ENCODE results near the gene SYNPO.

The SYNPO gene

GRCh38 chr5:150675069-150675468 lies 34.6 kb downstream of the SYNPO start:
- Histone ChIP-seq H3K4me1 (ENCODE audit: control insufficient read depth in 1 of 2, insufficient read depth in 2 of 2, low read length in 2 of 2) (peaks cover 16 to 31% of the 10 kb centered on the region in 2 experiments), H4K12ac (ENCODE audit: low read depth, low read length) (no peak overlapping the region), H2AK5ac (ENCODE audit: low read length) (no peak overlapping the region), H3K9me3 (ENCODE audit: insufficient read depth, low read depth, low read length) (no peaks in the 10 kb centered on the region), H3K18ac (ENCODE audit: low read length) (no peak overlapping the region), H2BK12ac (ENCODE audit: low read length) (no peak overlapping the region), H3K23ac (ENCODE audit: low read length) (no peak overlapping the region), H4K8ac (ENCODE audit: low read depth, low read length) (no peak overlapping the region), H3K4me2 (ENCODE audit: low read length) (no peak overlapping the region), H2BK5ac (ENCODE audit: low read depth, low read length, poor library complexity) (no peak overlapping the region), H3K79me1 (ENCODE audit: low read length) (peaks cover 24% of the 10 kb centered on the region), H3K27ac (ENCODE audit: low read depth, low read length) (no peak overlapping the region), H2AFZ (ENCODE audit: insufficient read depth, low read length, poor library complexity) (no peak overlapping the region), H3K36me3 (ENCODE audit: control insufficient read depth in 1 of 2, insufficient read depth in 2 of 2, low read length in 2 of 2) (peaks cover 7 to 13% of the 10 kb centered on the region in 2 experiments), H2BK120ac (ENCODE audit: insufficient read depth, low read length, poor library complexity) (no peak overlapping the region), H4K91ac (ENCODE audit: low read depth, low read length) (no peak overlapping the region), H3K4me3 (ENCODE audit: low read depth, low read length) (no peak overlapping the region), H3K14ac (ENCODE audit: low read length) (no peak overlapping the region), H3K9ac (ENCODE audit: low read length) (no peak overlapping the region), H3K4ac (ENCODE audit: low read depth, low read length) (no peak overlapping the region), H3K79me2 (ENCODE audit: control insufficient read depth, insufficient read depth, low read length, poor library complexity) (peaks cover 11% of the 10 kb centered on the region), H3K27me3 (ENCODE audit: insufficient read depth, low read length) (no peaks in the 10 kb centered on the region)
- no peak for DNase-seq
- WGBS (ENCODE audit: extremely low coverage, insufficient coverage, insufficient read length) = no CpG with 5 or more reads among the region's 6 CpGs

- H4K12ac ChIP-seq (ENCODE audit: low read depth, low read length) = no peak overlapping the region
- no peak overlapping the region for H2BK12ac ChIP-seq (ENCODE audit: low read length)
- H3K27me3 ChIP-seq (ENCODE audit: insufficient read depth, low read length) = no peaks in the 10 kb centered on the region
- H3K4me3 ChIP-seq (ENCODE audit: low read depth, low read length) = no peak overlapping the region
- H3K9me3 ChIP-seq (ENCODE audit: insufficient read depth, low read depth, low read length) = no peaks in the 10 kb centered on the region
- H3K23ac ChIP-seq (ENCODE audit: low read length) = no peak overlapping the region
- no peak overlapping the region for H3K18ac ChIP-seq (ENCODE audit: low read length)
- H3K79me2 ChIP-seq (ENCODE audit: control insufficient read depth, insufficient read depth, low read length, poor library complexity) = peaks cover 11% of the 10 kb centered on the region
- no peak overlapping the region for H4K8ac ChIP-seq (ENCODE audit: low read depth, low read length)
- no peak overlapping the region for H3K9ac ChIP-seq (ENCODE audit: low read length)
- no peak overlapping the region for H3K27ac ChIP-seq (ENCODE audit: low read depth, low read length)
- H3K79me1 ChIP-seq (ENCODE audit: low read length) = peaks cover 22% of the 10 kb centered on the region
- no peak overlapping the region for H4K91ac ChIP-seq (ENCODE audit: low read depth, low read length)
- no peak overlapping the region for H2BK120ac ChIP-seq (ENCODE audit: insufficient read depth, low read length, poor library complexity)
- WGBS (ENCODE audit: extremely low coverage, insufficient coverage, insufficient read length) = no CpG with 5 or more reads among the region's 9 CpGs
- no peak overlapping the region for H3K4me2 ChIP-seq (ENCODE audit: low read length)
- peaks cover 13 to 20% of the 10 kb centered on the region in 2 experiments for H3K4me1 ChIP-seq (ENCODE audit: control insufficient read depth in 1 of 2, insufficient read depth in 2 of 2, low read length in 2 of 2)
- H2BK5ac ChIP-seq (ENCODE audit: low read depth, low read length, poor library complexity) = no peak overlapping the region
- DNase-seq = no peak
- H3K36me3 ChIP-seq (ENCODE audit: control insufficient read depth in 1 of 2, insufficient read depth in 2 of 2, low read length in 2 of 2) = peaks cover 7 to 13% of the 10 kb centered on the region in 2 experiments
- no peak overlapping the region for H3K4ac ChIP-seq (ENCODE audit: low read depth, low read length)
- no peak overlapping the region for H3K14ac ChIP-seq (ENCODE audit: low read length)
- no peak overlapping the region for H2AK5ac ChIP-seq (ENCODE audit: low read length)
- no peak overlapping the region for H2AFZ ChIP-seq (ENCODE audit: insufficient read depth, low read length, poor library complexity)
Observed at GRCh38 chr5:150676578-150676977, 36.1 kb downstream of the SYNPO start.

- DNase-seq = no peak
- no CpG with 5 or more reads among the region's 1 CpG for WGBS (ENCODE audit: extremely low coverage, insufficient coverage, insufficient read length)
Observed at GRCh38 chr5:150689120-150689519, 48.7 kb downstream of the SYNPO start.

GRCh38 chr5:150690760-150691159 lies 50.3 kb downstream of the SYNPO start:
- WGBS (ENCODE audit: extremely low coverage, insufficient coverage, insufficient read length) = 100% methylated on average over 1 of the region's 6 CpGs
- H3K18ac ChIP-seq (ENCODE audit: low read length) = no peak overlapping the region
- H3K27me3 ChIP-seq (ENCODE audit: insufficient read depth, low read length) = no peaks in the 10 kb centered on the region
- no peak overlapping the region for H3K14ac ChIP-seq (ENCODE audit: low read length)
- H2BK120ac ChIP-seq (ENCODE audit: insufficient read depth, low read length, poor library complexity) = no peak overlapping the region
- H3K79me2 ChIP-seq (ENCODE audit: control insufficient read depth, insufficient read depth, low read length, poor library complexity) = no peaks in the 10 kb centered on the region
- peaks cover 19 to 42% of the 10 kb centered on the region in 2 experiments for H3K36me3 ChIP-seq (ENCODE audit: control insufficient read depth in 1 of 2, insufficient read depth in 2 of 2, low read length in 2 of 2)
- no peak overlapping the region for H4K12ac ChIP-seq (ENCODE audit: low read depth, low read length)
- H2BK12ac ChIP-seq (ENCODE audit: low read length) = no peak overlapping the region
- no peak overlapping the region for H3K4me2 ChIP-seq (ENCODE audit: low read length)
- no peak overlapping the region for H3K9ac ChIP-seq (ENCODE audit: low read length)
- no peak overlapping the region for H2AFZ ChIP-seq (ENCODE audit: insufficient read depth, low read length, poor library complexity)
- H3K79me1 ChIP-seq (ENCODE audit: low read length) = no peaks in the 10 kb centered on the region
- no peak overlapping the region for H4K8ac ChIP-seq (ENCODE audit: low read depth, low read length)
- no peak overlapping the region for H2AK5ac ChIP-seq (ENCODE audit: low read length)
- no peak overlapping the region for H3K4me3 ChIP-seq (ENCODE audit: low read depth, low read length)
- no peaks in the 10 kb centered on the region for H3K9me3 ChIP-seq (ENCODE audit: insufficient read depth, low read depth, low read length)
- no peaks in the 10 kb centered on the region for H3K4me1 ChIP-seq (ENCODE audit: control insufficient read depth in 1 of 2, insufficient read depth in 2 of 2, low read length in 2 of 2)
- H4K91ac ChIP-seq (ENCODE audit: low read depth, low read length) = no peak overlapping the region
- H3K27ac ChIP-seq (ENCODE audit: low read depth, low read length) = no peak overlapping the region
- no peak overlapping the region for H3K23ac ChIP-seq (ENCODE audit: low read length)
- no peak overlapping the region for H2BK5ac ChIP-seq (ENCODE audit: low read depth, low read length, poor library complexity)
- no peak for DNase-seq
- no peak overlapping the region for H3K4ac ChIP-seq (ENCODE audit: low read depth, low read length)

More at GRCh38 chr5:150689120-150689519, 48.7 kb downstream of the SYNPO start:
- H3K14ac ChIP-seq (ENCODE audit: low read length) = no peak overlapping the region
- no peak overlapping the region for H3K23ac ChIP-seq (ENCODE audit: low read length)
- H3K36me3 ChIP-seq (ENCODE audit: control insufficient read depth in 1 of 2, insufficient read depth in 2 of 2, low read length in 2 of 2) = peaks cover 11 to 29% of the 10 kb centered on the region in 2 experiments
- no peak overlapping the region for H3K4me3 ChIP-seq (ENCODE audit: low read depth, low read length)
- no peak overlapping the region for H4K8ac ChIP-seq (ENCODE audit: low read depth, low read length)
- no peaks in the 10 kb centered on the region for H3K79me1 ChIP-seq (ENCODE audit: low read length)
- no peak overlapping the region for H2AK5ac ChIP-seq (ENCODE audit: low read length)
- H2BK12ac ChIP-seq (ENCODE audit: low read length) = no peak overlapping the region
- no peaks in the 10 kb centered on the region for H3K79me2 ChIP-seq (ENCODE audit: control insufficient read depth, insufficient read depth, low read length, poor library complexity)
- no peak overlapping the region for H4K91ac ChIP-seq (ENCODE audit: low read depth, low read length)
- no peak overlapping the region for H3K18ac ChIP-seq (ENCODE audit: low read length)
- no peak overlapping the region for H2AFZ ChIP-seq (ENCODE audit: insufficient read depth, low read length, poor library complexity)
- H3K27ac ChIP-seq (ENCODE audit: low read depth, low read length) = no peak overlapping the region
- H4K12ac ChIP-seq (ENCODE audit: low read depth, low read length) = no peak overlapping the region
- no peak overlapping the region for H3K4me2 ChIP-seq (ENCODE audit: low read length)
- H3K9ac ChIP-seq (ENCODE audit: low read length) = no peak overlapping the region
- no peak overlapping the region for H2BK120ac ChIP-seq (ENCODE audit: insufficient read depth, low read length, poor library complexity)
- no peaks in the 10 kb centered on the region for H3K9me3 ChIP-seq (ENCODE audit: insufficient read depth, low read depth, low read length)
- no peaks in the 10 kb centered on the region for H3K4me1 ChIP-seq (ENCODE audit: control insufficient read depth in 1 of 2, insufficient read depth in 2 of 2, low read length in 2 of 2)
- H3K27me3 ChIP-seq (ENCODE audit: insufficient read depth, low read length) = no peaks in the 10 kb centered on the region
- no peak overlapping the region for H3K4ac ChIP-seq (ENCODE audit: low read depth, low read length)
- no peak overlapping the region for H2BK5ac ChIP-seq (ENCODE audit: low read depth, low read length, poor library complexity)

Measured in trophoblast cell (in vitro differentiated cells and primary cell).